Trophoblast cell (in vitro differentiated cells and primary cell): ENCODE data around the gene CCR8.
"Not testable (repeated sequence)": the region's sequence is repeated elsewhere in the genome, so short reads cannot be mapped to it uniquely, and the experiment has no call there.

Experiments
- DNase-seq, 2 donors: peaks; one replicate each; pipeline ENCODE4 v3.0.0-alpha.2; 2016
- H2AFZ ChIP-seq: 2 replicates; pipeline ENCODE4 v1.6.1; 2013; ENCODE audit warnings: low read length, moderate library complexity, mild to moderate bottlenecking; ENCODE audit not compliant: insufficient read depth, poor library complexity
- H2AK5ac ChIP-seq: 2 replicates; pipeline ENCODE4 v1.6.1; 2013; ENCODE audit warnings: mild to moderate bottlenecking, low read length
- H2BK120ac ChIP-seq: 2 replicates; pipeline ENCODE4 v1.6.1; 2013; ENCODE audit warnings: low read length, mild to moderate bottlenecking, moderate library complexity; ENCODE audit not compliant: insufficient read depth, poor library complexity
- H2BK12ac ChIP-seq: 2 replicates; pipeline ENCODE4 v1.6.1; 2013; ENCODE audit warnings: mild to moderate bottlenecking, low read length, moderate library complexity
- H2BK5ac ChIP-seq: 2 replicates; pipeline ENCODE4 v1.6.1; 2013; ENCODE audit warnings: low read length, low read depth, moderate library complexity, mild to moderate bottlenecking; ENCODE audit not compliant: poor library complexity
- H3K14ac ChIP-seq: 2 replicates; pipeline ENCODE4 v1.6.1; 2013; ENCODE audit warnings: mild to moderate bottlenecking, low read length
- H3K18ac ChIP-seq: 2 replicates; pipeline ENCODE4 v1.6.1; 2013; ENCODE audit warnings: mild to moderate bottlenecking, low read length
- H3K23ac ChIP-seq: 2 replicates; pipeline ENCODE4 v1.6.1; 2013; ENCODE audit warnings: low read length
- H3K27ac ChIP-seq: 2 replicates; pipeline ENCODE4 v1.5.1; 2013; ENCODE audit warnings: low read depth, mild to moderate bottlenecking, inconsistent platforms, low read length, moderate library complexity
- H3K27me3 ChIP-seq: 2 replicates; pipeline ENCODE4 v1.6.1; 2013; ENCODE audit warnings: inconsistent platforms, mild to moderate bottlenecking, low read length, moderate library complexity; ENCODE audit not compliant: insufficient read depth
- H3K36me3 ChIP-seq, 2 experiments: 1 replicate in 1 of 2; 2 replicates in 1 of 2; pipeline ENCODE4 v1.6.1; 2013; ENCODE audit warnings: low read length in 2 of 2, mild to moderate bottlenecking in 2 of 2, moderate library complexity in 1 of 2; ENCODE audit not compliant: insufficient read depth in 2 of 2, control insufficient read depth in 1 of 2
- H3K4ac ChIP-seq: 2 replicates; pipeline ENCODE4 v1.6.1; 2013; ENCODE audit warnings: low read depth, mild to moderate bottlenecking, low read length, moderate library complexity
- H3K4me1 ChIP-seq, 2 experiments: 1 replicate in 1 of 2; 2 replicates in 1 of 2; pipeline ENCODE4 v1.6.1; 2013; ENCODE audit warnings: low read length in 2 of 2, mild to moderate bottlenecking in 2 of 2, moderate library complexity in 1 of 2; ENCODE audit not compliant: insufficient read depth in 2 of 2, control insufficient read depth in 1 of 2
- H3K4me2 ChIP-seq: 2 replicates; pipeline ENCODE4 v1.6.1; 2013; ENCODE audit warnings: inconsistent platforms, mild to moderate bottlenecking, low read length, moderate library complexity
- H3K4me3 ChIP-seq: 2 replicates; pipeline ENCODE4 v1.5.1; 2013; ENCODE audit warnings: mild to moderate bottlenecking, low read depth, low read length, inconsistent platforms
- H3K79me1 ChIP-seq: one replicate; pipeline ENCODE4 v1.6.1; 2013; ENCODE audit warnings: low read length
- H3K79me2 ChIP-seq: 2 replicates; pipeline ENCODE4 v1.6.1; 2013; ENCODE audit warnings: low read length, mild to moderate bottlenecking; ENCODE audit not compliant: control insufficient read depth, insufficient read depth, poor library complexity
- H3K9ac ChIP-seq: 2 replicates; pipeline ENCODE4 v1.6.1; 2013; ENCODE audit warnings: mild to moderate bottlenecking, low read length
- H3K9me3 ChIP-seq: 2 replicates; pipeline ENCODE4 v1.6.1; 2013; ENCODE audit warnings: low read depth, mild to moderate bottlenecking, control low read depth, inconsistent platforms, low read length; ENCODE audit not compliant: insufficient read depth
- H4K12ac ChIP-seq: 2 replicates; pipeline ENCODE4 v1.6.1; 2013; ENCODE audit warnings: low read depth, mild to moderate bottlenecking, low read length, moderate library complexity
- H4K8ac ChIP-seq: 2 replicates; pipeline ENCODE4 v1.6.1; 2013; ENCODE audit warnings: low read depth, mild to moderate bottlenecking, low read length, moderate library complexity
- H4K91ac ChIP-seq: one replicate; pipeline ENCODE4 v1.6.1; 2013; ENCODE audit warnings: low read depth, mild to moderate bottlenecking, low read length, moderate library complexity
- WGBS: extraction: QIAGEN DNeasy Blood & Tissue Kit; methylation state at CpG from one replicate; pipeline ENCODE4 v1.1.7; 2013; ENCODE audit warnings: missing lambda C conversion rate; ENCODE audit not compliant: insufficient read length, insufficient coverage; ENCODE audit errors: extremely low coverage; 5-methylcytosine and 5-hydroxymethylcytosine counted together

The CCR8 gene

DNA sequence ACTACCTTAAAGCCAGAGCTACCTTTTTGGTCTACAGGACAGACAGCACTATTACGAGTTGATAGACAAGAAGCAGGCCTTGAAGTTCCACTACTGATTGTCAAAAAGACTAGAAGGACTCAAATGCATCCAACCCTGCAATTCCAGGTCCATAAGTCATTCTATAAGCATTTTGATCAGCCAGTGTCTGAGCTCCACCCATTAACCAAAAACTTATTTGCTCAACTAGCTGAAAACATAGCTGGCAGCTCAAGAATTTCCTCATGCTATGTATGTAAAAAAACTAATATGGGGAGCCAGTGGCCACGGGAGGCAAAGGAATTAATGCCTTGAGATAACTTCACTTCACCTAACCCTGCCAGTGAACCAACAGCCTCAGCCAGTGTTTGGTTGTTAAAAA lies 21.6 kb downstream of the CCR8 start:
- H3K9ac ChIP-seq, H3K4ac ChIP-seq, H4K8ac ChIP-seq, H3K9me3 ChIP-seq, H3K4me3 ChIP-seq, H2AFZ ChIP-seq, DNase-seq, H3K4me1 ChIP-seq, H2BK120ac ChIP-seq, H2BK12ac ChIP-seq, H3K23ac ChIP-seq, H3K79me2 ChIP-seq, H3K14ac ChIP-seq, H3K18ac ChIP-seq, H2BK5ac ChIP-seq, H4K12ac ChIP-seq, H2AK5ac ChIP-seq, H3K79me1 ChIP-seq, H3K27ac ChIP-seq, H3K27me3 ChIP-seq, H3K4me2 ChIP-seq, H4K91ac ChIP-seq, H3K36me3 ChIP-seq: not testable (repeated sequence)
- no CpG with 5 or more reads among the region's 2 CpGs for WGBS

GRCh38 chr3:39353168-39353927 lies 23.8 kb downstream of the CCR8 start:
- not testable (repeated sequence) for H3K79me2 ChIP-seq, H2AK5ac ChIP-seq, H3K4me3 ChIP-seq, H4K12ac ChIP-seq, H3K9me3 ChIP-seq, H3K4ac ChIP-seq, DNase-seq, H2BK120ac ChIP-seq, H3K23ac ChIP-seq, H3K27ac ChIP-seq, H2BK5ac ChIP-seq, H2BK12ac ChIP-seq, H3K4me2 ChIP-seq, H4K8ac ChIP-seq, H3K27me3 ChIP-seq, H3K4me1 ChIP-seq, H3K9ac ChIP-seq, H3K36me3 ChIP-seq, H3K14ac ChIP-seq, H3K18ac ChIP-seq, H4K91ac ChIP-seq, H3K79me1 ChIP-seq, H2AFZ ChIP-seq
- no CpG with 5 or more reads among the region's 3 CpGs for WGBS

DNA sequence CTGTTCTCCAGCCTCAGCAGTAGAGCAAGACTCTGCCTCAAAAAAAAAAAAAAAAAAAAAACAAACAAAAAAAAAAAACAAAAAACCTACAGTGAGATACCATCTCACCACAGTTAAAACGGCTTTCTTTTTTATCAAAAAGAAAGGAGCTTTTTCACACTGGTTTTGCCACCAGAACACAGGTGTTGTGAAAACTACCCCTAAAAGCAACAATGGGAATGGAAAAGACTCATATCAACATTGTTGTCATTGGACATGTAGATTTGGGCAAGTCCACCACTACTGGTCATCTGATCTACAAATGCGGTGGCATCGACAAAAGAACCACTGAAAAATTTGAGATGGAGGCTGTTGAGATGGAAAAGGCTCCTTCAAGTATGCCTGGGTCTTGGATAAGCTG lies 28.8 kb downstream of the CCR8 start:
- Histone ChIP-seq H3K79me2 (no peaks in the 10 kb centered on the region), H3K27ac (no peak overlapping the region), H3K18ac (no peak overlapping the region), H2AK5ac (no peak overlapping the region), H3K9me3 (no peaks in the 10 kb centered on the region), H4K91ac (no peak overlapping the region), H3K14ac (no peak overlapping the region), H3K4me1 (peaks cover 3 to 7% of the 10 kb centered on the region in 2 experiments), H3K23ac (no peak overlapping the region), H4K12ac (no peak overlapping the region), H3K4ac (no peak overlapping the region), H2BK12ac (no peak overlapping the region), H3K4me2 (no peak overlapping the region), H2BK120ac (no peak overlapping the region), H3K4me3 (no peak overlapping the region), H4K8ac (no peak overlapping the region), H2AFZ (no peak overlapping the region), H3K36me3 (no peaks in the 10 kb centered on the region), H3K9ac (no peak overlapping the region), H3K27me3 (no peaks in the 10 kb centered on the region), H3K79me1 (no peaks in the 10 kb centered on the region), H2BK5ac (no peak overlapping the region)
- DNase-seq = no peak
- WGBS = no CpG with 5 or more reads among the region's 3 CpGs

- WGBS = no CpG with 5 or more reads among the region's 8 CpGs
- Histone ChIP-seq H3K14ac (no peak overlapping the region), H3K36me3 (no peaks in the 10 kb centered on the region), H3K4me2 (no peak overlapping the region), H2AFZ (no peak overlapping the region), H2BK5ac (no peak overlapping the region), H3K79me1 (no peaks in the 10 kb centered on the region), H4K91ac (no peak overlapping the region), H3K9ac (no peak overlapping the region), H3K79me2 (no peaks in the 10 kb centered on the region), H3K23ac (no peak overlapping the region), H3K27me3 (no peaks in the 10 kb centered on the region), H3K18ac (no peak overlapping the region), H3K9me3 (no peaks in the 10 kb centered on the region), H2BK12ac (no peak overlapping the region), H3K4me1 (peaks cover 3 to 7% of the 10 kb centered on the region in 2 experiments), H2BK120ac (no peak overlapping the region), H3K4ac (no peak overlapping the region), H3K27ac (no peak overlapping the region), H4K8ac (no peak overlapping the region), H3K4me3 (no peak overlapping the region), H4K12ac (no peak overlapping the region), H2AK5ac (no peak overlapping the region)
- DNase-seq = no peak
Measured at GRCh38 chr3:39361252-39361927, 31.9 kb downstream of the CCR8 start.
